ENCODE data around the gene LONP2. TPM values are rescaled to one million over a fixed set of nuclear protein-coding genes. Genes with fewer than 3 reads are reported as not detected.
A peak's percentile ranks its signal among the peaks of the same experiment; 100 is the strongest.

The LONP2 gene
- total and polyA plus RNA-seq, 9 of the 15 experiments (the other 6 are each of a cell fraction or from before 2014, with no cell fraction given) = 8.1 to 41.2 (median 25.6) TPM

DNA sequence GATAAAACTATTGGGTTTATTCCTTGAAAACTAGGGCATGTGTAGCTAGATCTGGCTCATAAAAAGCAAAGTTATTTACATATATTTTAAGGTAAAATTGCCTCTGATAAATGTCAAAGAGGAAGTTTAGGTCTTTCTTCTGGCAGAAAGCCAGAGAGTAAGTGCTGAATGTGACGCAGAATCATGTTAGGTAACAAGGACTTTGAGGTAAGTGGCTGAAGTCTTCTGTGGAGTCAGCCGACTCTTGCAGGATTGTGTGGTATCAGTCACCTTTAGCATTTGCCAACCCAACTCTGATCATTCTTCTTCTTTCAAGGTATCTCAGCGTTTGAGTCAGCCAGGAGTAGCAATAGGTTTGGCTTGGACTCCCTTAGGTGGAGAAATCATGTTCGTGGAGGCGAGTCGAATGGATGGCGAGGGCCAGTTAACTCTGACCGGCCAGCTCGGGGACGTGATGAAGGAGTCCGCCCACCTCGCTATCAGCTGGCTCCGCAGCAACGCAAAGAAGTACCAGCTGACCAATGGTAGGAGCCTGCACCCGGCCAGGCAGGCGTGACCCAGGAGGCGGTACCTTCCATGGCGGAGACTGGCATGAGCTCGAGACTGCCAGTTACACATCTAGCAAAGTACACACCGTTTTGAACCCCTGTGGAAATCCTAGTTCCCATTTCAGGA is 103.2 kb downstream of the LONP2 start:
- H3K36me3 ChIP-seq (ENCODE audit: control insufficient read depth, insufficient read depth, low read length) = peaks cover 69% of the 10 kb centered on the region
- no peak overlapping the region for H3K4me3 ChIP-seq
- CTCF ChIA-PET (ENCODE audit: low intra/inter-chr PET ratio) = no interaction called here
- H3K27me3 ChIP-seq (ENCODE audit: control insufficient read depth in 2 of 2, insufficient read depth in 2 of 2, low read length in 2 of 2) = no peaks in the 10 kb centered on the region
- no peak for TF ChIP-seq ZNF165 (CRISPR knock-in tag; IDR thresholded peaks at IDR 0.05; ENCODE audit: borderline replicate concordance)
- peak; percentile 71 for TF ChIP-seq NFIC (IDR thresholded peaks at IDR 0.05)
- peak; percentile 55 for TF ChIP-seq POLR2G (IDR thresholded peaks at IDR 0.05; ENCODE audit: low read depth, low read length)
- TF ChIP-seq, protein P1, sequence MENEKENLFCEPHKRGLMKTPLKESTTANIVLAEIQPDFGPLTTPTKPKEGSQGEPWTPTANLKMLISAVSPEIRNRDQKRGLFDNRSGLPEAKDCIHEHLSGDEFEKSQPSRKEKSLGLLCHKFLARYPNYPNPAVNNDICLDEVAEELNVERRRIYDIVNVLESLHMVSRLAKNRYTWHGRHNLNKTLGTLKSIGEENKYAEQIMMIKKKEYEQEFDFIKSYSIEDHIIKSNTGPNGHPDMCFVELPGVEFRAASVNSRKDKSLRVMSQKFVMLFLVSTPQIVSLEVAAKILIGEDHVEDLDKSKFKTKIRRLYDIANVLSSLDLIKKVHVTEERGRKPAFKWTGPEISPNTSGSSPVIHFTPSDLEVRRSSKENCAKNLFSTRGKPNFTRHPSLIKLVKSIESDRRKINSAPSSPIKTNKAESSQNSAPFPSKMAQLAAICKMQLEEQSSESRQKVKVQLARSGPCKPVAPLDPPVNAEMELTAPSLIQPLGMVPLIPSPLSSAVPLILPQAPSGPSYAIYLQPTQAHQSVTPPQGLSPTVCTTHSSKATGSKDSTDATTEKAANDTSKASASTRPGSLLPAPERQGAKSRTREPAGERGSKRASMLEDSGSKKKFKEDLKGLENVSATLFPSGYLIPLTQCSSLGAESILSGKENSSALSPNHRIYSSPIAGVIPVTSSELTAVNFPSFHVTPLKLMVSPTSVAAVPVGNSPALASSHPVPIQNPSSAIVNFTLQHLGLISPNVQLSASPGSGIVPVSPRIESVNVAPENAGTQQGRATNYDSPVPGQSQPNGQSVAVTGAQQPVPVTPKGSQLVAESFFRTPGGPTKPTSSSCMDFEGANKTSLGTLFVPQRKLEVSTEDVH (IDR thresholded peaks at IDR 0.05; ENCODE audit: low read depth, partially characterized antibody) = no peak
- no TSS peak for BruUV-seq (replicated peaks)
- H2AFZ ChIP-seq (ENCODE audit: low read depth, low read length) = no peak overlapping the region
- H3K9me1 ChIP-seq (ENCODE audit: control insufficient read depth, insufficient read depth, low read length) = no peaks in the 10 kb centered on the region
- peak overlapping the region in 1 of 2 experiments; percentile 61; a peak in 1 of 4 replicates for H3K9ac ChIP-seq (ENCODE audit: insufficient read depth in 1 of 2, low read depth in 2 of 2, low read length in 2 of 2)
- no peaks in the 10 kb centered on the region for H3K79me2 ChIP-seq (ENCODE audit: control insufficient read depth, insufficient read depth, low read length)
- ATAC-seq = no peak; the same call in 2 of the 3 replicates
- no peak overlapping the region for H3K4me2 ChIP-seq (ENCODE audit: insufficient read depth, low read length)
- H3K9me3 ChIP-seq (replicated peaks; ENCODE audit: control insufficient read depth, insufficient read depth, low read depth, low read length) = no peaks in the 10 kb centered on the region
- peaks cover 0 to 3% of the 10 kb centered on the region in 2 experiments; a peak in 1 of 5 replicates for H3K4me1 ChIP-seq (replicated peaks in 1 of 2; ENCODE audit: control insufficient read depth in 2 of 2, insufficient read depth in 2 of 2, low read length in 2 of 2)
- no peak overlapping the region for H3K27ac ChIP-seq (ENCODE audit: extremely low read depth, low read depth, low read length)
- no peak for FAIRE-seq
- in situ Hi-C loops (cut with MboI) (no loop called here), intact Hi-C loops (cut with micrococcal nuclease) (no loop called here)
- no peak for DNase-seq (ENCODE audit: extremely low read depth in 1 of 4, low spot score in 3 of 4)
- WGBS (ENCODE audit: insufficient coverage, low coverage, missing lambda C conversion rate) = 89% methylated on average over 20 of the region's 20 CpGs
- POLR2A ChIA-PET = interaction anchor here (0.6 to 1.0 kb wide), 4 partner anchors 14 to 72 kb away, joined by 3 read pairs; no protein-coding TSS in a partner anchor
- H4K20me1 ChIP-seq (replicated peaks; ENCODE audit: control insufficient read depth, insufficient read depth, low read length) = no peaks in the 10 kb centered on the region
